Ureter (tissue), 1 donor: Measurements from ENCODE around the gene CAMKMT. TPM values are rescaled to one million over a fixed set of nuclear protein-coding genes. Genes with fewer than 3 reads are reported as not detected.
"Not testable (repeated sequence)": the region's sequence is repeated elsewhere in the genome, so short reads cannot be mapped to it uniquely, and the experiment has no call there.

Experiments
- DNase-seq: peaks from one replicate; pipeline ENCODE4 v3.0.0-alpha.2; 2020; ENCODE audit warnings: low spot score
- total RNA-seq: library from RNA; stranded (reverse); gene quantifications from one replicate; pipeline ENCODE4 v1.2.4, GENCODE V29; 2023
- donor health status: DM: yes; HTN: yes; CAD: no.

Gene CAMKMT
- total RNA-seq, 1 donor from 2014 or later, result 23.6 TPM

DNA sequence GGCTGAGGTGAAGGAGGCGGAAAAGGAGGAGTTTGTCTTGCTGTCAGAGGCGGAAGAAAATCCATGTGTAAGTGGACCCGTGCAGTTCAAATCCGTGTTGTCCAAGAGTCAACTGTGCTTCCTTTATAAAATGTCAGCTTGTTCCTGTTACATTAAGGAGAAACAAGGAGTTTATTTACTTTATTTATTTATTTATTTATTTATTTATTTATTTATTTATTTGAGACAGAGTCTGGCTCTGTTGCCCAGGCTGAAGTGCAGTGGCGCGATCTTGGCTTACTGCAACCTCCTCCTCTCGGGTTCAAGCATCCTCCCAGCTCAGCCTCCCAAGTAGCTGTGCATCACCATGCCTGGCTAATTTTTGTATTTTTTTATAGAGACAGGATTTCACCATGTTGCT is 143.9 kb downstream of the CAMKMT start:
- not testable (repeated sequence) for DNase-seq

DNA sequence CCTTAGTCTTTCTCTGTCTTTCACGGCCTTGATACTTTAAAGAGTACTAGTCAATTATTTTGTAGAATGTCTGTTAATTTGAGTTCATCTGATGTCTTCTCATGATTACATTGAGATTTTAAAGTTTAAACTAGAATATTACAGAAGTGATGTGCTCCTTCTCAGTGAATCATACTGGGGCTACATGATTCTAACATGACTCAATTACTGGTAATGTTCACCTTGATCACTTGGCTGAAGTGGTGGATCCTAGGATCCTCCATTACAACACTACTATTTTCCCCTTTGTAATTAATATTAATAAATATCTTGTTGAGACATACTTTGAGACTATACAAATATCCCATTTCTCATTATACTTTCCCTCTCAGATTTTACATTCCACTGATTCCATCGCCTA is 148.5 kb downstream of the CAMKMT start:
- DNase-seq, result no peak

DNA sequence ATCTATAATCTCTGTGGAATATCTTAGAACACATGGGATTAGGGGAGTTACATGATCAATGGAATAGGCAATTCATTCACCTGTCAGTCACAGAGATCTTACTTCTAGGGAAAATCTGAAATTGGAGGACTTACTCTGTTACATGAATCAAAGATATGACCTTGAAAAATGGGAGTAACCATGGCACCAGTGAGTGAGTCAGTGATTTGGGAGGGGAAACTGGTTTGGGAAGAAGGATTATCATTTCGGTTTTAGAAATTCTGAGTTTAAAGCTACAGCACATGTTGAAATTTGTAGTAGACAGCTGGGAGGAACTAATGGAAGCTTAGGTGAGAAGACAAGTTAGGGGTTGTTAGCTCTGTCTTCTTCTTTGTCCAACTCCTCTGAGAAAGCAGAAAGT is 153.7 kb downstream of the CAMKMT start:
- DNase-seq, result no peak

DNA sequence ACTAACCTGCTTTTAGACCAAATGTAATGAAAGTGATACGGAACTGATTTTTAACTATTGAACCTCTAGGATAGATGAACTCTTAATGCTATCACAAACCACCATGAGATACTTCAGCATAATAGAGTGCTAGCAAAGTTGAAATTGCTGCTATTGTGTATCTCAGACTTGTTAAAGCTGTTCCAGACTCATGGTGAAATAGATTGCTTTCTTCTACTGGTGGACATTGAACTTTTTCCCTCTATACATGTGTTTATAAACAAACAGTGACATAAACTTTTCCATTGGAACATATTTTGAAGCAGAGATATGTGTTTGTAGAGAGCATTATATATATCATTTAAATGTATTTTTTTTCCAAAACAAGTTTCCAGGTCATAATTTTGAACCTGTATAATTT is 157.3 kb downstream of the CAMKMT start:
- DNase-seq, result no peak

DNA sequence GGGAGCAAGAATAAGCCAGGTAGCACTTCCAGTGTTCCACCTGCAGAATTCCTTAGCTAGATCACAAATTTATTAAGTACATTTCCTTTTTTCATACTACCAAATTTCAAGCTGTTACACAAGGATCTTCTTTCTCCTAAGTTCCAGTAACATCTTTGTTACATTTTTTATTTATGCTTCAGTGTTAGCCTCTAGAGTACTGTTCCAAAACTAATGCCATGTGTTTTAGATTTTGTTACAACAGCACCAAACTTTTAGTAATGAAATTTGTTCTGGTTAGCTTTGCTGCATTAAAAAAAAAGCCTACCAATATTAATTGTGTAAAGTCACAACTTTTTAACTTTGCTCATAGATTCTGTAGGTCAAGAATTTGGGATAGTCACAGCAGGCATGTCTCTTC is 161.1 kb downstream of the CAMKMT start:
- no peak for DNase-seq

DNA sequence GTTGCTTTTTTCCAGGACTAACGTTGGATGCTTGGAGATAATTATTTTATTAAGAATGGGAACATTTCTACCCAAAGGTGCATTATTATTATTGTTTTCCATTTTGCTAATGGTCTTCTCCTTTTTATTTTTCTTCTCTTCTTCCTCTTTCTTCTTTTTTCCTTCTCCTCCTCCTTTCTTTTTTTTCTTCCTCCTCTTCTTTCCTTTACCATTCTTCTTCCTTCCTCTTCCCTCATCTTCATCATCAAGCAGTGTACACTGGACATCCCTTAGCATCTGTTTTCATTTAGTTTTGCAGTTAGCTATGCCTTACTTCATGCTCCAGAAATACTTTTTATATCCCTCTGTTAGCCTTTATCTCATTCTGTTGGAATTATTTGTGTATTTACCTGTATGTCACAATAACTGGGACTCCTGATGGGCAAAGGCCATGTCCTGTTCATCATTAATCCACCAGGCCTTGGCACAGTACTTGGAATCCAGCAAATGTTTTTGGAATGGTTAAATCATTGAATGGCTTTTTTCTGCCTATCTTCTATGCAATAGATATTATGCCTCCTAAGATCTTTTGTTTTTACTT is 162.7 kb downstream of the CAMKMT start:
- no peak for DNase-seq

DNA sequence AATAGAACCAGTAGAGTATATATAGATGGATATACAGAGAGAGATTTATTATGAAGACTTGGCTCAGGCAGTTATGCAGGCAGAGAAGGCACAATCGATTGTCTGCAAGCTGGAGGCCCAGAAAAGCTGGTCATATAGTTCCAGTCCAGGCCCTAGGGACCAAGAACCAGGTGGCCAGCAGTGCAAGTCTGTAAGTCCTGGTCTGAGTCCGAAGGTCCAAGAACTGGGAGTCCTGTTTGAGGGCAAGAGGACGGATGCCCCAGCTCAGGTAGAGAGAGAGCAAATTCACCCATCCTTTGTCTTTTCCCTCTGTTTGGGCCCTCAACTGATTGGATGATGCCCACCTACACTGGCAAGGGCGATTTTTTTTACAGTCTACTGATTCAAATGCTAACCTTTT is 164.6 kb downstream of the CAMKMT start:
- DNase-seq, result no peak

DNA sequence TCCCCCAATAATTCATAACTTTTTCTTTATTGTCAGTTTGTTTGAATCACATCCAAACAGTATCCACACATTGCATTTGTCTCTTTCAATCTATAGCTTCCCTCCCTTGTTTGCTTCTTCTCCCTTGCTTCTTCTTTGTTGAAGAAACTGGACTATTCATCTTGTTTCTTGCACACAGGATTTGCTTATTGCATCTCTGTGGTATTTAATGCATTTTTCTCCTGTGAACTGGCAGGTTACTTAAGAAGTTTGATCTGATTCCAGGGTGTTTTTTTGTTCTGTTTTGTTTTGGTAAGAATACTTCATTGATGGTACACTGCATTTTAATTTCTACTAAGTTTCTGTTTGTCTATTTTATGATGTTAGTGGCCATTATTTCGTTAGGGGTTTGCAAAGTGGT is 166.8 kb downstream of the CAMKMT start:
- DNase-seq, result no peak

DNA sequence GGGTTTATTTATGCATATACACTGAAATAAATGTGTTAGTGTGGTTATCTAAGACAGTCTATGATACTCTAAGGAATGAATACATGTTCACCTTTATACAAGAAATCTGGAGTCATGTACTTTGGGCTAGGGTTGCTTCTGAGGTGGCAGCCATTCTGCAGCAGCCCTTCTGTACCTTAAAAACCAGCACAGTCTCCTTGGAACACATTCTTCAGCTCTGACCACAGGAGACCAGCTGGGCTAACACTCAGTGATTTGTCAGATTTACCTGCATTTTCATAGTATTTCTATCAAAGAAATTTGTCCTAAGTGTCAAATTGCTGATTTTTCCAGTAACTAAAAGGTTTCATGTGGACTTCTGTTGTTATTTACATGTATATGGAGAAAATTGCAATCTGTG is 167.7 kb downstream of the CAMKMT start:
- no peak for DNase-seq

DNA sequence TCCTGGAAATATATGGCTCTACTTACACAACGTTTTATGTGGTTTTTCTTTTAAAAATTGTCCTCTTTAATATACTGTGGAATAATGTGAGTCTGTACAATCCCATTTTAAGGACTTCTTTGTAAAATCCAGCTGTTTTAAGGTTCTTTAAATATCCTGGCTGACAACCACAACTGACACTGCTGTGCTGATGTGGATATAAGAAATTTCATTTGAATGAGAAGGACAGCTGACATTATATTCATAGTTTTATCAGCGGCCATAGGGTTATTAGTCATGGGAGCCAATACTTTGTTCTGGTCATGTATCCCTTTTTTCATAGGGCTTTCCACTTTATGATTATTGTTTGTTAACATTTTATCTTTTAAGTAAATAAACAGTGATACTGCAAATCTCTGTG is 169.5 kb downstream of the CAMKMT start:
- DNase-seq, result no peak

DNA sequence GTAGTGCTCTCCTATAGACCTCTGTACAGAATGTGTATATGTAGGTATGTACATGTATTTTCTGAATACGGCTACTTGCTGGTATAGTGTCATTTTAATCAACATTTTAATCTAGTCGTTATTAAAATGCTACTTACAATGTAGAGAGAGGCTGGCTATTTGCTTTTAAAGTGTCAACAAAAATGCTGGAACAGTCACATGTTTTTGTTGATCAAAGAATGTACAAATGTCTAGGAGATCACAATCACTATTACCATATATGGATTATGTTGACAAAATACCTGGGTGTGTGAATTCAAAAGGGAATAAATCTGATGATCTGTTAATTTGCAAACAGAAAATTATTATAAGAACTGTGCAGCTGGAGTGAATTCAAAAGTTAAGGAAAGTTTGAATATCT is 170.3 kb downstream of the CAMKMT start:
- DNase-seq, result no peak

DNA sequence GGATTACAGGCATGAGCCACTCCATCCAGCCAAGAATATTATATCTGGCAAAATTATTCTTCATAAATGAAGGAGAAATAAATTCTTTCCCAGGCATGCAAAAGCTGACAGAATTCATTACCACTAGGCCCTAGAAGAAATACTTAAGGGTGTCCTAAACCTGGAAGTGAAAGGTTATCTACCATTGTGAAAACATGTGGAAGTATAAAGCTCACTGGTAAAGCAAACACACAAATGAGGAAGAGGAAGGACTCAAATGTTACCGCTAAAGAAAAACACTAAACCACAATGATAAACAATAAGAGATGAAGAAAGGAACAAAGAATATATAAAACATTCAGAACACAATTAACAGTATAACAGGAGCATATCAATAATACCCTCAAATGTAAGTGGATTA is 171.8 kb downstream of the CAMKMT start:
- no peak for DNase-seq

DNA sequence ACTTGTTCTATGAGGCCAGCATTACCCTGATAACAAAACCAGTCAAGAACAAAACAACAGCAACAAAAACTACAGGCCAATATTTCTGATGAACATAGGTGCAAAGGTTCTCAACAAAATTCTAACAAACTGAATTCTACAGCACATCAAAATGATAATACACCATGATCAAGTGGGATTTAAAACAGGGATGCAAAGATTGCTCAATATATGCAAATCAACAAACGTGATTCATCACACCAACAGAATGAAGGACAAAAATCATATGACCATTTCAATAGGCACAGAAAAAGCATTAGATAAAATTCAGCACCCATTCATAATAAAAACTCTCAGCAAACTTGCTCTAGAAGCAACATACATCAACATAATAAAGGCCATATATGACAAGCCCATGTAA is 173.6 kb downstream of the CAMKMT start:
- no peak for DNase-seq

DNA sequence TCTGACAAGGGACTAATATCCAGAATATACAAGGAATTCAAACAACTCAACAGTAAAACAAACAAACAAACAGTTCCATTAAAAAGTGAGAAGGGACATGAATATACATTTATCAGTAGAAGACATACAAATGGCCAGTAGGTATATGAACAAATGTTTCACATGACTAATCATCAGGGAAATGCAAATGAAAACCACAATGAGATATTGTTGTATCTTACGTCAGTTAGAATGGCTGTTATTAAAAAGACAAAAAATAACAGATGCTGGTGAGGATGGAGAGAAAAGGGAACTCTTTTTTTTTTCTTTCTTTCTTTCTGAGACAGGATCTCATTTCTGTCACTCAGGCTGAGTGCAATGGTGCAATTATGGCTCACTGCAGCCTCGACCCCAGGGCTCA is 175.5 kb downstream of the CAMKMT start:
- DNase-seq, result no peak

DNA sequence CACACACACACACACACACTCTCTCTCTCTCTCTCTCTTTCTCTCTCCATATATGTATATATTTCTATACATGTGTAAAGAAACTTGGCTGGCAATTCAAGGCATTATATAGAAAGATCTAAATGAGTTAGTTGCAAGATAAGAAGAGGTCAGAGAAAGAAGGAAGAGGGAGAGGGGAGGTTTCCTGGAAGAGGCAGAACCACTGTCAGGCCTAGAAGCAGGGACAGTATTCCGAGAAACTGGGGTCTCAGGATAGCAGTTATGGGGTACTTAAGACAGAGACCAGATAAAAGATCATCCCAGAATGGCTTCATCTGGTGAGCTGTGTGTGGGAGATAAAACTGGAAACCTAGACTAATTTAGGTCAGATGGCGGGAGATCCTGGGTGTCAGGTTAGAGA is 180.8 kb downstream of the CAMKMT start:
- DNase-seq, result no peak

DNA sequence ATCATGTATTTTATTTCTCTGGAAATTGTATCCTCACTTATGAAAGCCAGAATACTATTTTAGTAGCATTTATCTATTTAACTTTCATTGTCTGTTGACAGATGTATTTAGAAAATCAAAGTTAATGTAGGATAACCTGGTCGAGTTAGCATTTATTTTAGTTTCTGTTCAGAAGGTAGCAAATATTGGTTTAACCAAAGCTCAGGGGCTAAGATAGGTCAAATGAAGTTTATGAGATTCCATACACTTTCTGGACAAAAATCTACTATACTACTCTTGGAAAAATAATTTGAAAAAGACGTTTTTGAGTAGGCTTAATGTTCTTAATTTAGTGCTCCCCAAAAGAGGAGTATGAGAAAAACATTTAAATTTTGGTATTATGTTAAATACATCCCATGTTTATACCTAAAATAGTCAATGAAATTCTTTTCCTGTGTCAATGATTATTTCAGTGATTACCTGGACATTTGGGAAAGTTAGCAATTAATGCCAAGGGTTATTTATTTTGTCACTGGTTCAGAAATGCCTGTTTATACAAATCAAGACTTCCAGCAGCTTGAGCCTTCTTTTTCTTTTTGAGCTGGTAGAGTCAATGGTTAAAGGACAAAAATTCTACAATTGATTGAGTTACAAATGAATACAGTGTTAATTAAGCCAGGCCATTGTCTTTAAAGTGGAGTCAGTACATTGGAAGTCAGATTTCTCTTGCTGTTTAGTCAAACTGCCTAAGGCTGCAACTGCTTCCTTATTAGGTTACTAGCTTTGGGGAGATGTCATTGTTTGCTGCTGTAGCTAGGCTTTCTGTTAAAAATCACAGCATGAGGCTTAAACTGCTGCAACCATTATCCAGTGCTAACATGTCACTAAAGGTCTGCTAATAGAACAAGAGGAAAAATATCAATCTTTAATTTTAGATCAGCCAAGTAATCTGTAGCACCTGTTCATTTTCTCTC is 182.3 kb downstream of the CAMKMT start:
- no peak for DNase-seq

DNA sequence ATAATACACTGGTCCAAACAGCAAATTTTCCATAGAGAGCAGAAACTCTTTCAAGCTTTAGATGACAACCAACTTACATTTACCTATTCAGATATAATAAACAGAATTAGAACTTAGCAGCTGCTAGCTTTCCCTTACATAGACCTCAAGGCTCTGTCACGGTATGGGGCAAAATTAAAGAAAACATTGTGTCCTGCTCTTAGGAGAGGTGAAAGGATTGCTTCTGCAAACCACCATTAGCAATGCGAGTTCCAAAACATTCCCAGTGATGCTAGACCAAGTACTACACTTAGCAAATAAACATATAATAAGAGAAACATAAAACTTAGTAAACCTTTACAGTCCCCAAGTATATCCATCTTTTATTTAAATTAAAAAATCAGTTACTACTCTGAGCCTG is 183.3 kb downstream of the CAMKMT start:
- DNase-seq, result no peak

DNA sequence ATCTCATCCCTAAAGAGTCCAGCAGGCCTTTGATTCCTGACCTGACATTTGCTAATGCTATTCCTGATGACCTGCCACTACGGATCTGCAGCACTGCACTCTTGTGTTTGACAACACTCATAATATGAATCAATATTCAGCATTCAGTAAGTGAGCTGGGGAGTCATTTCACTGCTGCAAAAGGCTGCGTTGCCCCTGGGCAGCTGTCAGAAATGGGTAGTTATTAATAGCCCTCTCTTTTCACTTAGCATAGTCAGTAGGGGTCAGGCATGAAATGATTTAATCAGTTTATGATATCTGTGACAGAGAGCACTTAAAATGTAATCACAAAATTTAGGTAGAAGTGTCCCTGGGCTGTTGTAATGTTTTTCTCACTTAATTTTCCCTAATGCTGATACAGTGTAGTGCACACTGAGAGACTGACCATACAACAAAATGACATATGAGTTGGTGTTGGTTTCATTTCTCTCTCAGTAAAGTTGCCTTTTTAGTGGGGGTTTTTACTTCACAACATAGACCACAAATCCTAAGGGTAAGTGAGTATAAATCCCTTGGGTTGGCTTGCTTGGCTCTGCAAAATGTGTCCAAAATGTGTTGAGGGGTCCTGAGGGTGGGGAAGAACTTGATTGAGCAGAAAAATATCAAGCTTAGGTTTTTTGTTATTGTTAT is 184.8 kb downstream of the CAMKMT start:
- no peak for DNase-seq

DNA sequence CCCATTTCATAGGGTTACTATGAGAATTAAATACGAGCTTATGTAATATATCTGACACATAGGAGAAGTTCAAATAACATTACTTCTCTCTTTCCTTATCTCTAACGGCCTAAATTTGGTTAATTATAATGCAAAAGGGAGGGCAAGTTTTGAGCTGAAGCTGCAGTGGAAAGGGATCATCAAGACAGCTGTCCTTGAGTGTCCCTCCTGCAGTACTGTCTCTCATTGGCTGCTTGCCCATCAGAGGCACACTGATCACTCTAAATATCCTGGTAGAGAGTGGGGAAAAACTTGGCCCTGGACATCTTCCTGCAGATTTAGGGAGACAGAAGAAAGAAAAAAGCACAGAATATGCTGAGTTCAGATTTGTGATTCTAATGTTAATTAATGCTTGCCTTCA is 186.0 kb downstream of the CAMKMT start:
- no peak for DNase-seq

DNA sequence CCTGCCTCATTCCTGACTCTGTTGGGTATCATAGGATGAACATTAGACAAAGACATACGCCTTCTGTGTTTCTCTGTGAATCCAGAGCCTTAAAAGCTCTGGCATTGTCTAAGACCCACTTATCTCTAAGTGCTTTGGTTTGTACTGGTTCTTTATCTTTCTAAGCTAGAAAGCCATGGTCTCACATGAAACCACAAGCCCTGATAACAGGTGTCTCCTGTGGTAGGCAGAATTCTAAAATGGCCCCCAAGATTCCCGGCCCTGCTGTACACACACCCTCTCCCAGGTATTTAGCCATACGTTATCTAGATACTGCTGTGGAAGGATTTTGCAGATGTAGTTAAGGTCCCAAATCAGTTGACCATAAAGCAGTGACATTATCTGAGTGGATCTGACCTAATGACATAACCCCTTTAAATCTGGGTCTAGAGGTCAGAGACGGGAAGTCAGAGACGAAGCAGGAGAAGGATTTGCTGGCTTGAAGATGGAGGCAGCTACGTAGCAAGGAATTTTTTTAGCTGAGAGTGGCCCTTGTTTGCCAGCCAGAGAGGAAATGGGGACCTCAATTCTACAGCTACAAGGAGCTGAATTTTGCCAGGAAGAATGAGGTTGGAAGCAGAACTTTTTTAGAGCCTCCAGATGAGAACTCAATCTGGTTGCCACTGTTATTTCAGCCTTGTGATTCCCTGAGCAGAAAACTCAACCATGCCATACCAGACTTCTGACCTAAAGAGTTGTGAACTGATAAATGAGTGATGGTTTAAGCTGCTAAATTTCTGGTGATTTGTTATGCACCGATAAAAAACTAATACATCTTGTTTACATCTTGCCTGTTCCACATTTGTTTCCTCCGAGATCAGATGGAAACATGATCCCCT is 186.7 kb downstream of the CAMKMT start:
- no peak for DNase-seq

DNA sequence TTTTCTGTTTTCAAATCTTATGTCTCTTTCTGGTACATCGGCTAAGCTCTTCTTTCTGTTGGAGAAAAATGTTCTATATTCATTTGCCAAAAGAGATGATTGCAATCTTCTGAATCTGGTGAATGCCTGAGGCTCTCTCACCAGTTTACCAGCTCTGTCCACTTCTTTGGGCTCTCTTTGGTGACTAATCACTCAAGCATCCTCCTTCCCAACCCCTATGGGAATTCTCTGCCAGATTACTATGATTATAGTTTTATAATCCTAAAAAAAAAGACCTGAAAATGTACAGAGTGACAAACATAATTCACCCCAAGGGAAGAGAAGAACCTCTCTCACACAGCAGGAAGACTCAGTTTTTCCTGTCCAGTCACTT is 187.3 kb downstream of the CAMKMT start:
- no peak for DNase-seq

DNA sequence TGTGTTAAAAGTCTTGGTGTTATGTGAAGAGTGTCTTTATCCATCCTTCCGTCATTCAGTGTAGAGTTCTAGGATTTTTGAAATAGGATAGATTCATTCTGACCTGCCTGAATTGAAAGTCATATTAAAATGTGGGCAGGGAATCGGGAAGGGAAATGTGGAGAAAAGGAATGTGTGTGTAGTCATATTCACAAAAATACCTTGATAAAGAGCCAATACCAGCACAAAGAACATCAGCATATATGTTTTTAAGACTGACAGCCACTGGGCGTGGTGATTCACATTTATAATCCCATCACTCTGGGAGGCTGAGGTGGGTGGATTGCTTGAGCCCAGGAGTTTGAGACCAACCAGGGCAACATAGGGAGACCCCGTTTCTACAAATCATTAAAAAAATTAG is 188.1 kb downstream of the CAMKMT start:
- DNase-seq, result no peak
